Measurements from ENCODE around the gene KCNG3. TPM values are rescaled to one million over a fixed set of nuclear protein-coding genes. Genes with fewer than 3 reads are reported as not detected.

KCNG3 gene
- total RNA-seq, 1 donor from 2014 or later = 0.89 TPM

- DNase-seq = no peak
- no peaks in the 10 kb centered on the region for H3K36me3 ChIP-seq
- no peak overlapping the region for H3K4me3 ChIP-seq
- no peaks in the 10 kb centered on the region for H3K27me3 ChIP-seq (ENCODE audit: low read depth)
- TF ChIP-seq, protein P1, sequence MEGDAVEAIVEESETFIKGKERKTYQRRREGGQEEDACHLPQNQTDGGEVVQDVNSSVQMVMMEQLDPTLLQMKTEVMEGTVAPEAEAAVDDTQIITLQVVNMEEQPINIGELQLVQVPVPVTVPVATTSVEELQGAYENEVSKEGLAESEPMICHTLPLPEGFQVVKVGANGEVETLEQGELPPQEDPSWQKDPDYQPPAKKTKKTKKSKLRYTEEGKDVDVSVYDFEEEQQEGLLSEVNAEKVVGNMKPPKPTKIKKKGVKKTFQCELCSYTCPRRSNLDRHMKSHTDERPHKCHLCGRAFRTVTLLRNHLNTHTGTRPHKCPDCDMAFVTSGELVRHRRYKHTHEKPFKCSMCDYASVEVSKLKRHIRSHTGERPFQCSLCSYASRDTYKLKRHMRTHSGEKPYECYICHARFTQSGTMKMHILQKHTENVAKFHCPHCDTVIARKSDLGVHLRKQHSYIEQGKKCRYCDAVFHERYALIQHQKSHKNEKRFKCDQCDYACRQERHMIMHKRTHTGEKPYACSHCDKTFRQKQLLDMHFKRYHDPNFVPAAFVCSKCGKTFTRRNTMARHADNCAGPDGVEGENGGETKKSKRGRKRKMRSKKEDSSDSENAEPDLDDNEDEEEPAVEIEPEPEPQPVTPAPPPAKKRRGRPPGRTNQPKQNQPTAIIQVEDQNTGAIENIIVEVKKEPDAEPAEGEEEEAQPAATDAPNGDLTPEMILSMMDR (IDR thresholded peaks at IDR 0.05) = no peak
- no peaks in the 10 kb centered on the region for H3K4me1 ChIP-seq
- no peak for ATAC-seq
- intact Hi-C loops (cut with DNase I) = no loop called here
- no peaks in the 10 kb centered on the region for H3K9me3 ChIP-seq
- H3K27ac ChIP-seq = no peak overlapping the region
Observed at GRCh38 chr2:42522035-42522434, 28.3 kb upstream of the KCNG3 start.

GRCh38 chr2:42519624-42520023 is 25.8 kb upstream of the KCNG3 start:
- no peak for DNase-seq
- Histone ChIP-seq H3K4me3 (no peak overlapping the region), H3K36me3 (no peaks in the 10 kb centered on the region), H3K4me1 (no peaks in the 10 kb centered on the region), H3K27ac (no peak overlapping the region), H3K27me3 (ENCODE audit: low read depth) (no peaks in the 10 kb centered on the region), H3K9me3 (no peaks in the 10 kb centered on the region)
- TF ChIP-seq, protein P1 (IDR thresholded peaks at IDR 0.05) = no peak
- intact Hi-C loops (cut with DNase I) = no loop called here
- ATAC-seq = no peak

DNA sequence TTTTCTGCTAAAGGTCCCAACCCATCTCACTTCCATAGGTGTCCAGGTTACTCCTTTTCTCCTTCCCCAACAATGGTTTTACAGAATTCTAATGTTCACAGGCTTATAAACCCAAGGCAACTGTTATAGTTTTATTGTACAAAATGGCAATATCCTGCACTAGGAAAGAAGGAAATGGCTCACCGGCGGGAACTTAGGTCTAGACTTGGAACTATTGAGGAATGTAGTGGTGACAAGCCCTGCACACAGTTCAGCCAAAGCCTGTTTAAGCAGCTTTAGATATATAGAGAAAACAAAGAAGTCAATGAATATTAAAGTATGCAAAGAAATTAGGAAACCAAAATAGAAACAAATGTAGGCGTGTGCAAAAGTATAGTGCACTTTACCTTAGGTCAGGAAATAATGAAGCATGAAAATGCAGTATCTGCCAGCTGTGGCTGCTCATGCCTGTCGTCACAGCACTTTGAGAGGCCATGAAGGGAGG is 22.7 kb upstream of the KCNG3 start:
- TF ChIP-seq, protein P1 (IDR thresholded peaks at IDR 0.05) = no peak
- no peak overlapping the region for H3K27ac ChIP-seq
- H3K9me3 ChIP-seq = no peaks in the 10 kb centered on the region
- DNase-seq = no peak
- H3K36me3 ChIP-seq = no peaks in the 10 kb centered on the region
- intact Hi-C loops (cut with DNase I) = no loop called here
- H3K4me3 ChIP-seq = no peak overlapping the region
- H3K4me1 ChIP-seq = no peaks in the 10 kb centered on the region
- no peak for ATAC-seq
- no peaks in the 10 kb centered on the region for H3K27me3 ChIP-seq (ENCODE audit: low read depth)

GRCh38 chr2:42513252-42513918 is 19.6 kb upstream of the KCNG3 start:
- no peaks in the 10 kb centered on the region for H3K27me3 ChIP-seq (ENCODE audit: low read depth)

GRCh38 chr2:42510608-42511243 is 16.9 kb upstream of the KCNG3 start:
- ATAC-seq = no peak
- TF ChIP-seq, protein P1 (IDR thresholded peaks at IDR 0.05) = no peak
- intact Hi-C loops (cut with DNase I) = no loop called here
- no peaks in the 10 kb centered on the region for H3K36me3 ChIP-seq
- H3K9me3 ChIP-seq = no peaks in the 10 kb centered on the region
- no peaks in the 10 kb centered on the region for H3K4me1 ChIP-seq
- H3K27me3 ChIP-seq (ENCODE audit: low read depth) = peaks cover 5% of the 10 kb centered on the region
- H3K4me3 ChIP-seq = no peak overlapping the region
- no peak overlapping the region for H3K27ac ChIP-seq
- DNase-seq = no peak

More at GRCh38 chr2:42513252-42513918, 19.6 kb upstream of the KCNG3 start:
- no peak overlapping the region for H3K4me3 ChIP-seq
- H3K27ac ChIP-seq = no peak overlapping the region
- DNase-seq (no peak), ATAC-seq (peak; percentile 83 to 87)
- no peaks in the 10 kb centered on the region for H3K36me3 ChIP-seq
- no peaks in the 10 kb centered on the region for H3K9me3 ChIP-seq
- no peaks in the 10 kb centered on the region for H3K4me1 ChIP-seq
- intact Hi-C loops (cut with DNase I) = no loop called here
- TF ChIP-seq, protein P1 (IDR thresholded peaks at IDR 0.05) = peak; percentile 59

Data from lower lobe of right lung (tissue), 2 donors.